ENCODE data around the gene TMEM106C.
A peak's percentile ranks its signal among the peaks of the same experiment; 100 is the strongest.

Gene TMEM106C

GRCh38 chr12:47988073-47989022 is 25.0 kb downstream of the TMEM106C start:
- TF ChIP-seq FOXM1 (IDR thresholded peaks at IDR 0.05; ENCODE audit: borderline replicate concordance, low read depth) = no peak
- peak; percentile 49; the same call in 1 of the 2 replicates for TF ChIP-seq MAX (IDR thresholded peaks at IDR 0.05)
- TF ChIP-seq, protein P1, sequence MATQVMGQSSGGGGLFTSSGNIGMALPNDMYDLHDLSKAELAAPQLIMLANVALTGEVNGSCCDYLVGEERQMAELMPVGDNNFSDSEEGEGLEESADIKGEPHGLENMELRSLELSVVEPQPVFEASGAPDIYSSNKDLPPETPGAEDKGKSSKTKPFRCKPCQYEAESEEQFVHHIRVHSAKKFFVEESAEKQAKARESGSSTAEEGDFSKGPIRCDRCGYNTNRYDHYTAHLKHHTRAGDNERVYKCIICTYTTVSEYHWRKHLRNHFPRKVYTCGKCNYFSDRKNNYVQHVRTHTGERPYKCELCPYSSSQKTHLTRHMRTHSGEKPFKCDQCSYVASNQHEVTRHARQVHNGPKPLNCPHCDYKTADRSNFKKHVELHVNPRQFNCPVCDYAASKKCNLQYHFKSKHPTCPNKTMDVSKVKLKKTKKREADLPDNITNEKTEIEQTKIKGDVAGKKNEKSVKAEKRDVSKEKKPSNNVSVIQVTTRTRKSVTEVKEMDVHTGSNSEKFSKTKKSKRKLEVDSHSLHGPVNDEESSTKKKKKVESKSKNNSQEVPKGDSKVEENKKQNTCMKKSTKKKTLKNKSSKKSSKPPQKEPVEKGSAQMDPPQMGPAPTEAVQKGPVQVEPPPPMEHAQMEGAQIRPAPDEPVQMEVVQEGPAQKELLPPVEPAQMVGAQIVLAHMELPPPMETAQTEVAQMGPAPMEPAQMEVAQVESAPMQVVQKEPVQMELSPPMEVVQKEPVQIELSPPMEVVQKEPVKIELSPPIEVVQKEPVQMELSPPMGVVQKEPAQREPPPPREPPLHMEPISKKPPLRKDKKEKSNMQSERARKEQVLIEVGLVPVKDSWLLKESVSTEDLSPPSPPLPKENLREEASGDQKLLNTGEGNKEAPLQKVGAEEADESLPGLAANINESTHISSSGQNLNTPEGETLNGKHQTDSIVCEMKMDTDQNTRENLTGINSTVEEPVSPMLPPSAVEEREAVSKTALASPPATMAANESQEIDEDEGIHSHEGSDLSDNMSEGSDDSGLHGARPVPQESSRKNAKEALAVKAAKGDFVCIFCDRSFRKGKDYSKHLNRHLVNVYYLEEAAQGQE (IDR thresholded peaks at IDR 0.05; ENCODE audit: low read depth) = no peak
- no peak for TF ChIP-seq TCF12 (IDR thresholded peaks at IDR 0.05; ENCODE audit: low read depth)
- no peak; the same call in 1 of the 2 replicates for TF ChIP-seq TEAD4 (IDR thresholded peaks at IDR 0.05)
- peak; percentile 40; the same call in 1 of the 2 replicates for TF ChIP-seq EP300 (IDR thresholded peaks at IDR 0.05; ENCODE audit: borderline replicate concordance)
- TF ChIP-seq CEBPB (IDR thresholded peaks at IDR 0.05) = no peak
- no peak for TF ChIP-seq EGR1 (IDR thresholded peaks at IDR 0.05)
- TF ChIP-seq CREB1 (IDR thresholded peaks at IDR 0.05; ENCODE audit: low read depth) = no peak

DNA sequence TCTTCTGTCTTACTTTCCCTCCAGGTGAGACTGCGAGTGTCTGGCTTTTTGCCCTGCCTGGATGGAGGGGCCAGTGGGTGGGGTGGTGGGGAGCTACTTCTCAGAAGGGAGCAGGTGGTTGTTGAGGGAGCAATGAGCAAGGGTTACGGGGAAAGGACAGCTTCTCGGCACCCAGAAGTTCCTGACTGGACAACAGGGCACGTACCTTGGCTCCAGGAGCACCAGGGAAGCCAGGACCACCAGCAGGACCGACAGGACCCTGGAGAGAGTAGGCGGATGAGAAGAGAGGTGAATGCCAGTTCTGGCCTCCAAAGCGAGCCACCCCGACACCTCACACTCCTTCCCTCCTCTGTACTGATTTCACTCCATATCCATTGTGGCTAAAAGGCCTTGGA is 25.6 kb downstream of the TMEM106C start:
- no peak for TF ChIP-seq FOXM1 (IDR thresholded peaks at IDR 0.05; ENCODE audit: borderline replicate concordance, low read depth)
- TF ChIP-seq MAX (IDR thresholded peaks at IDR 0.05) = no peak
- TF ChIP-seq, protein P1 (IDR thresholded peaks at IDR 0.05; ENCODE audit: low read depth) = no peak
- no peak for TF ChIP-seq NFIC (IDR thresholded peaks at IDR 0.05)
- no peak for TF ChIP-seq CEBPB (IDR thresholded peaks at IDR 0.05)
- no peak for TF ChIP-seq YY1 (IDR thresholded peaks at IDR 0.05; ENCODE audit: low read depth)
- no peak for TF ChIP-seq EP300 (IDR thresholded peaks at IDR 0.05; ENCODE audit: borderline replicate concordance)
- no peak for TF ChIP-seq TEAD4 (IDR thresholded peaks at IDR 0.05)
- no peak for TF ChIP-seq RAD21 (IDR thresholded peaks at IDR 0.05; ENCODE audit: low read depth)
- TF ChIP-seq CREB1 (IDR thresholded peaks at IDR 0.05; ENCODE audit: low read depth) = no peak
- TF ChIP-seq ZBTB7A (IDR thresholded peaks at IDR 0.05; ENCODE audit: low read depth) = no peak
- TF ChIP-seq TAF1 (IDR thresholded peaks at IDR 0.05; ENCODE audit: low read depth) = no peak

DNA sequence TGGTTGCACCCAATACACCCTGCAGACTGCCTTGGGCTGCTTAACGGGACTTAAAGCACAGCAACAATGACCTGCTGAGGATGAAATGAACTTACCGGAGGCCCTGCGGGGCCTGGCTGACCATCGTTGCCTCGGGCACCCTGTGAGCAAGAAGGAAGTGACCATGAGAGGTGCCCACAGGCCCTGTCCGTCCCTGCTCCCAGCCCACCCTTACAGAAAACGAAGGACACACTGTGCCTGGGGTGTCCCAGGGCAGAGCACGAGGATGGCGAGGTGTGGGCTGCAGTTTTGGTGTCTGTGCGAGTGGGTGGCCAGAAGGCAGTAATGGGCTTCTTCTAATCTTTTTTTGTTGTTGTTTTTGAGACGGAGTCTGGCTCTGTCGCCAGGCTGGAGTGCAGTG is 26.3 kb downstream of the TMEM106C start:
- TF ChIP-seq EGR1 (IDR thresholded peaks at IDR 0.05) = no peak
- no peak for TF ChIP-seq CEBPB (IDR thresholded peaks at IDR 0.05)
- TF ChIP-seq FOXM1 (IDR thresholded peaks at IDR 0.05; ENCODE audit: borderline replicate concordance, low read depth) = no peak
- no peak for TF ChIP-seq CREB1 (IDR thresholded peaks at IDR 0.05; ENCODE audit: low read depth)
- TF ChIP-seq NFIC (IDR thresholded peaks at IDR 0.05) = no peak
- no peak for TF ChIP-seq TEAD4 (IDR thresholded peaks at IDR 0.05)
- no peak for TF ChIP-seq MAX (IDR thresholded peaks at IDR 0.05)
- TF ChIP-seq, protein P1 (IDR thresholded peaks at IDR 0.05; ENCODE audit: low read depth) = no peak
- TF ChIP-seq, protein P2, sequence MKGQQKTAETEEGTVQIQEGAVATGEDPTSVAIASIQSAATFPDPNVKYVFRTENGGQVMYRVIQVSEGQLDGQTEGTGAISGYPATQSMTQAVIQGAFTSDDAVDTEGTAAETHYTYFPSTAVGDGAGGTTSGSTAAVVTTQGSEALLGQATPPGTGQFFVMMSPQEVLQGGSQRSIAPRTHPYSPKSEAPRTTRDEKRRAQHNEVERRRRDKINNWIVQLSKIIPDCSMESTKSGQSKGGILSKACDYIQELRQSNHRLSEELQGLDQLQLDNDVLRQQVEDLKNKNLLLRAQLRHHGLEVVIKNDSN (IDR thresholded peaks at IDR 0.05) = no peak
- TF ChIP-seq RAD21 (IDR thresholded peaks at IDR 0.05; ENCODE audit: low read depth) = no peak
- no peak for TF ChIP-seq EP300 (IDR thresholded peaks at IDR 0.05; ENCODE audit: borderline replicate concordance)
- TF ChIP-seq YY1 (IDR thresholded peaks at IDR 0.05; ENCODE audit: low read depth) = no peak
- no peak for TF ChIP-seq ZBTB7A (IDR thresholded peaks at IDR 0.05; ENCODE audit: low read depth)
- TF ChIP-seq TCF12 (IDR thresholded peaks at IDR 0.05; ENCODE audit: low read depth) = no peak
- TF ChIP-seq TAF1 (IDR thresholded peaks at IDR 0.05; ENCODE audit: low read depth) = no peak

All from Ishikawa (cell line).